WI38 (cell line): Measurements from ENCODE around the gene FGGY.
"Not testable (repeated sequence)": the region's sequence is repeated elsewhere in the genome, so short reads cannot be mapped to it uniquely, and the experiment has no call there.

Experiments used
- H3K4me3 ChIP-seq: 2 replicates; pipeline ENCODE4 v1.5.1; 2011; ENCODE audit warnings: low read depth, mild to moderate bottlenecking, control low read depth, low read length
- CTCF ChIP-seq: IDR thresholded peaks from 2 replicates; pipeline ENCODE4 v1.5.1; 2012; ENCODE audit warnings: low read depth, mild to moderate bottlenecking, control low read depth, low read length

The FGGY gene

DNA sequence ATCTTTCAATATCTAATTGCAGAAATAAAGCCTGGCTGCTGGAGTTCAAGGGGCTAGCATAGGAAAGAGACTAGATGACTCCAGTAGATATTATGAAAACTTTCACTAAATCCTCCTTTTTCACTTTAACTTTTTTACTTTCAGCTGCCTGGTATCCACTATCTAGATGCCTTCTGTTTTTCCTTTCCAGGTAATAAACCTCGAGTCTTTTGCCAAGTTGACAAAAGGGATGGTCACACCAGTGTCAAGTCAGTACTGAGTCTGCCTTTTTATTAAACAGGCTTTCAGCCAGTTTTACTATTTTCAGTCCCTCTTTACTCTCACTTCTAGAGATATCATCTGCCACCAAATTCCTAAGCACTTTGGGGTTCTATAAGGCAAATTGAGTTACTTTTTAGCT lies 195.6 kb downstream of the FGGY start:
- TF ChIP-seq CTCF, result no peak
- no peak overlapping the region for H3K4me3 ChIP-seq

DNA sequence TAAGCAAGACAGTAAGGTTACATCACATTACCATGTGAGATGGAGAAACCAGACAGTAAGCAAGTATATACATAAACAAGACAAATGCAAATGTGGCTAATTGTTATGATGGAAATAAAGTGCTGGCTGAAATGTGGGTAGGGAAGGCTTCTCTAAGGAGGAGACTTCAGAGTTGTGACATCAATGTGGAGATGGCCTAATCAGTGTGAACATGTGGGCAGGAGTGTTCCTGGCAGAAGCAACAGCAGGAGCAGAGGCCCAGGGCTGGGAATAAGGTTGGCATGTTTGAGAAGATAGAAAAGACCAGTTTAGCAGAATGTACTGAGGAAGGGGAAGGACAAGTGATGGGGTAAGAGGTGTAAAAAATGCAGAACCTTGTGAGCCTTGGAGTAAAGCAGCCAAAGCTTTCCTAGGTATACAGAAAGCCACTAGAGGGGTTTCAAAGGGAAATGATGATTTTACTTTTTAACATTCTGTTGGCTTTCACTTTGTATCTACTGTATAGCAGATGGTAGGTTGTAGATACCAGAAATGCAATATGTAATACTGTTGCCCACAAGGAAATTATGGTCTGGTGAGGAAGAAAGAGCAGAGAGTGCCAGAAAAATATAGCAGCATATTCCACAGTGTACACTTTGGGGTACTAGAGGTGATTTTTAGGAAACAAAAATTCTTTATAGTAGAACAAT lies 197.4 kb downstream of the FGGY start:
- no peak for TF ChIP-seq CTCF
- no peak overlapping the region for H3K4me3 ChIP-seq

GRCh38 chr1:59496156-59496555 lies 199.3 kb downstream of the FGGY start:
- not testable (repeated sequence) for H3K4me3 ChIP-seq

DNA sequence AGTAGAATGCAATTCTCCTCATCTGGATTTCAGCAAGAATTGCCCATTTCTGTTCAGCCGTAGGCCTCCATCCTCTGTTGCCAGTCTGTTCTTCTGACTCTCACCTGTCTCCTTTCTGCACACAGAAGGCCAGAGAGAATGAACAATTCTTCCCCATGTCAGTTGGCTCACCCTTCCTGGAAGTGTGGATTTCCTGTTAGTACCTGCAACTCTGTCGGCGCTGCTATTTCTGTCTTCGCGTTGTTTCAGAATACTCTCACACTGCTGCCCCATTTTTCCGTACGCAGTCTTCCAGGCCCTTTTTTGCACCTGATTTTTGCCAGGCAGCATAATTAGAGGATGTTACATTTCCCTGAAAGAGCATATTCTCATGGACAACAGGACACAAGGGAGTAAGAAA lies 200.7 kb downstream of the FGGY start:
- no peak for TF ChIP-seq CTCF
- no peak overlapping the region for H3K4me3 ChIP-seq

GRCh38 chr1:59498640-59499039 lies 201.7 kb downstream of the FGGY start:
- no peak for TF ChIP-seq CTCF
- no peak overlapping the region for H3K4me3 ChIP-seq

DNA sequence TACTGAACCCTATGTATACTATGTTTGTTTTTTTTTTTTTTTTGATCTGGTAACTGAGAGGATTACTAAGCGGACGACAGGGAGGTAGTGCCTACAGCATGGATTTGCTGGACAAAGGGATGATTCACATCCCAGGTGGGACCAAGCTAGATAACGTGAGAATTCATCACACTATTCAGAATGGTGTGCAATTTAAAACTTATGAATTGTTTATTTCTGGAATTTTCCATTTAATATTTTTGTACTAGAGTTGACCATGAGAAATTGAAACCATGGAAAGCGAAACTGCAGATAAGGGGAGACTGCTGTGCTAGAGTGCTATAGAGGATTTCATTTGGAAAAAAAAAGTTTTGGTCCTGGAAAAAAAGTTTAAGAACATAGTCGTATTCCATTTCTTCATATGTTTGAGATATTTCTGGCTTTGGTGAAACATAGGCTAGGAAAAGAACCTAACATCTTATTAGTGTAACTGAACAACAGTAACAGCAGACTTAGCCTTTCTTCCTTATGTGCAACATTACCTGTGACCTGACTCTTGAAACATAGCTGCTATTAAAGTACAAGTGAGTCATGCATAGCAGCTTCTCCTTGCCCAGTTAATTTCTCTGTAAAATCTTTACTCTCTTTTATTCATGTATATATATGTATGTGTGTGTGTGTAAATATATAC lies 202.5 kb downstream of the FGGY start:
- TF ChIP-seq CTCF, result no peak
- H3K4me3 ChIP-seq, result no peak overlapping the region

DNA sequence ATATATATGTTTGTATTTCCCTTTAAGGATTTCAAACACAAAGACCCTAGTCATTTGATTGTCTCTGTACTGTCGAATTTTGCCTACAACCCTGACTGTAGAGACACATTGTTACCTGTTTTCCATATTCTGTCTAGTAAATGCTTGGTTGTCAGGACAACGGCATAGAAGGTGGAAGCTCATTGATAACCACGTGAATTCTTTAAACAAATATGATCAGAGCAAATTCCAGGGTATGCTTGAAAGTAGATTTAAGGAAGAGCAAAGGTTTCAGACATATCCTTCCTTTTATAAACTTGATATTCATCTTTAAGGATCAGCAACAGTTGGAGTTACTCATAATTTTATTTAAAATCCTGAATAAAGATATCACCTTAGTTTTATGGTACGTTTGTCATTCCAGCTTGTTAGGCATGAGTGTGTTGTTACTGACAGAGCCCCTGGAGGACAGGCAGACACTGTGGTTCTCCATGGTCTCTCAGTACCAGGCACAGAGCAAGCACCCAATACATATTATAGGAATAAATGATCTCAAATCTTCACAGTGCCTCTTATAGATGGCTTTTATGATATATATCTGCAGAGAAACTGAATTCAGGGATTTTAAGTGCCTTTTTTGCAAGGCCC lies 203.2 kb downstream of the FGGY start:
- TF ChIP-seq CTCF, result no peak
- H3K4me3 ChIP-seq, result no peak overlapping the region
